Lung (tissue), 12 donors: ENCODE measurements around the gene HMGCLL1. TPM values are rescaled to one million over a fixed set of nuclear protein-coding genes. Genes with fewer than 3 reads are reported as not detected.

Experiments used
- ATAC-seq: fragments of 200-7000 bp; cut with Tn5 transposase; one replicate; pipeline ENCODE4 v1.9.1; 2020; ENCODE audit warnings: moderate number of reproducible peaks; ENCODE audit not compliant: insufficient read depth, low FRiP score
- DNase-seq, 3 donors: peaks; one replicate each; pipeline ENCODE4 v3.0.0-alpha.2; 2013 to 2017
- H3K27ac ChIP-seq, 2 donors: one replicate each; pipeline ENCODE4 v1.5.1; 2013; ENCODE audit warnings: mild to moderate bottlenecking in 2 of 2, moderate library complexity in 2 of 2, control low read depth in 1 of 2, inconsistent platforms in 1 of 2, low read depth in 1 of 2, low read length in 1 of 2
- H3K27me3 ChIP-seq, 3 donors: one replicate each; pipeline ENCODE4 v1.5.1; 2013; ENCODE audit warnings: low read length in 2 of 3; ENCODE audit not compliant: control insufficient read depth in 3 of 3, insufficient read depth in 3 of 3
- H3K36me3 ChIP-seq, 4 donors: one replicate each; pipeline ENCODE4 v1.5.1; 2013; ENCODE audit warnings: low read length in 4 of 4, mild to moderate bottlenecking in 1 of 4, moderate library complexity in 1 of 4; ENCODE audit not compliant: control insufficient read depth in 4 of 4, insufficient read depth in 4 of 4
- H3K4me1 ChIP-seq, 5 donors: one replicate each; pipeline ENCODE4 v1.5.1; 2013; ENCODE audit warnings: low read length in 5 of 5, mild to moderate bottlenecking in 2 of 5, moderate library complexity in 1 of 5; ENCODE audit not compliant: control insufficient read depth in 5 of 5, insufficient read depth in 5 of 5
- H3K4me3 ChIP-seq: one replicate; pipeline ENCODE4 v1.5.1; 2013; ENCODE audit warnings: mild to moderate bottlenecking, control low read depth, moderate library complexity
- H3K9ac ChIP-seq, 2 donors: one replicate each; pipeline ENCODE4 v1.5.1; 2013; ENCODE audit warnings: low read length in 2 of 2, control low read depth in 1 of 2; ENCODE audit not compliant: insufficient read depth in 1 of 2
- H3K9me3 ChIP-seq, 4 donors: one replicate each; pipeline ENCODE4 v1.5.1; 2013; ENCODE audit warnings: low read length in 3 of 4, mild to moderate bottlenecking in 1 of 4, moderate library complexity in 1 of 4; ENCODE audit not compliant: control insufficient read depth in 4 of 4, insufficient read depth in 3 of 4
- CTCF ChIP-seq: IDR thresholded peaks from 2 replicates; pipeline ENCODE4 v1.5.1; 2012; ENCODE audit warnings: mild to moderate bottlenecking; ENCODE audit errors: control extremely low read depth, extremely low read depth
- WGBS, 2 donors: extraction: QIAGEN DNeasy Blood & Tissue Kit; methylation state at CpG; one replicate each; pipeline ENCODE4 v1.1.7; 2013; 5-methylcytosine and 5-hydroxymethylcytosine counted together
- polyA plus RNA-seq, 2 donors: library from polyadenylated mRNA; stranded (reverse); fragments of 200-250 nt; gene quantifications; one replicate each; pipeline ENCODE4 v1.2.1, GENCODE V29; 2013
- total RNA-seq, 2 donors: library from RNA; depleted of rRNA in 1 of 2; stranded (reverse); fragments of >200 nt in 1 of 2; gene quantifications; one replicate each; pipeline ENCODE4 v1.2.1, GENCODE V29; 2014 to 2021
- donor health status: control.
- donor health status: control.
- donor health status: Bipolar disorder and iron deficiency.
- donor health status: healthy.
- donor health status: DM: yes; HTN: yes; CAD: no.

HMGCLL1 gene
- total and polyA plus RNA-seq, 4 donors: 0.26 to 14.8 (median 2.1) TPM

GRCh38 chr6:55437141-55437540 lies 141.9 kb downstream of the HMGCLL1 start:
- peaks cover 0 to 4% (median 0%) of the 10 kb centered on the region in 5 donors for H3K4me1 ChIP-seq
- no peak overlapping the region for H3K4me3 ChIP-seq
- no peak overlapping the region for H3K27ac ChIP-seq
- no peak for TF ChIP-seq CTCF
- no peaks in the 10 kb centered on the region for H3K27me3 ChIP-seq
- no peak for DNase-seq
- ATAC-seq: no peak
- no peak overlapping the region for H3K9ac ChIP-seq
- no peaks in the 10 kb centered on the region for H3K36me3 ChIP-seq
- no peaks in the 10 kb centered on the region for H3K9me3 ChIP-seq
- 75 to 88% methylated on average over 4 of the region's 4 CpGs for WGBS, 2 donors

- Histone ChIP-seq H3K9ac (no peak overlapping the region), H3K4me3 (no peak overlapping the region), H3K4me1 (peaks cover 0 to 2% (median 0%) of the 10 kb centered on the region in 5 donors), H3K27me3 (no peaks in the 10 kb centered on the region), H3K27ac (no peak overlapping the region), H3K9me3 (no peaks in the 10 kb centered on the region), H3K36me3 (no peaks in the 10 kb centered on the region)
- WGBS, 2 donors: 44 to 66% methylated on average over 2 of the region's 2 CpGs
- DNase-seq (no peak), ATAC-seq (no peak)
- TF ChIP-seq CTCF: no peak
Measured at GRCh38 chr6:55433446-55434130, 145.4 kb downstream of the HMGCLL1 start.

GRCh38 chr6:55423933-55424332 lies 155.1 kb downstream of the HMGCLL1 start:
- DNase-seq (no peak), ATAC-seq (no peak)
- Histone ChIP-seq H3K9ac (no peak overlapping the region), H3K4me1 (peaks cover 0 to 7% (median 0%) of the 10 kb centered on the region in 5 donors), H3K27ac (no peak overlapping the region), H3K36me3 (no peaks in the 10 kb centered on the region), H3K27me3 (no peaks in the 10 kb centered on the region), H3K4me3 (no peak overlapping the region), H3K9me3 (no peaks in the 10 kb centered on the region)
- TF ChIP-seq CTCF: no peak
- whole genome bisulfite sequencing, 2 donors: 63 to 64% methylated on average over 2 of the region's 2 CpGs

GRCh38 chr6:55410674-55411073 lies 168.3 kb downstream of the HMGCLL1 start:
- H3K4me1 ChIP-seq: no peaks in the 10 kb centered on the region
- no peak for TF ChIP-seq CTCF
- H3K9ac ChIP-seq: no peak overlapping the region
- no peak for ATAC-seq
- no peaks in the 10 kb centered on the region for H3K27me3 ChIP-seq
- H3K36me3 ChIP-seq: no peaks in the 10 kb centered on the region
- DNase-seq: no peak
- H3K9me3 ChIP-seq: peaks cover 0 to 3% (median 0%) of the 10 kb centered on the region in 4 donors
- no peak overlapping the region for H3K27ac ChIP-seq
- no peak overlapping the region for H3K4me3 ChIP-seq
